Loucy (cell line): ENCODE results near the gene CD27.

Experiments used
- H2AFZ ChIP-seq: fragments of 200-600 bp; sonication (generic); 2 replicates; pipeline ENCODE4 v1.6.0; 2016; ENCODE audit warnings: antibody characterized with exemption, mild to moderate bottlenecking, low read length, moderate library complexity
- H3F3A ChIP-seq: fragments of 200-600 bp; 2 replicates; pipeline ENCODE4 v1.6.0; 2016; ENCODE audit warnings: antibody characterized with exemption, low read depth, mild to moderate bottlenecking
- H3K27me3 ChIP-seq: fragments of 200-600 bp; sonication (generic); 2 replicates; pipeline ENCODE4 v1.6.1; 2014; ENCODE audit warnings: low read length, mild to moderate bottlenecking; ENCODE audit not compliant: insufficient read depth, poor library complexity, severe bottlenecking
- H3K36me3 ChIP-seq: fragments of 200-600 bp; sonication (generic); 2 replicates; pipeline ENCODE4 v1.6.1; 2016; ENCODE audit warnings: low read length; ENCODE audit not compliant: insufficient read depth
- H3K4me1 ChIP-seq: fragments of 200-600 bp; sonication (generic); 2 replicates; pipeline ENCODE4 v1.5.1; 2014; ENCODE audit warnings: low read length, mild to moderate bottlenecking; ENCODE audit not compliant: insufficient read depth, poor library complexity, severe bottlenecking
- H3K4me2 ChIP-seq: fragments of 200-600 bp; sonication (generic); 2 replicates; pipeline ENCODE4 v1.6.0; 2014; ENCODE audit warnings: antibody characterized with exemption, low read length, low read depth, mild to moderate bottlenecking; ENCODE audit not compliant: poor library complexity, severe bottlenecking
- H3K4me3 ChIP-seq: fragments of 200-600 bp; sonication (generic); 2 replicates; pipeline ENCODE4 v1.5.1; 2014; ENCODE audit warnings: low read length, mild to moderate bottlenecking, mixed read lengths; ENCODE audit not compliant: poor library complexity, severe bottlenecking
- H3K79me2 ChIP-seq: fragments of 200-600 bp; sonication (generic); 2 replicates; pipeline ENCODE4 v1.6.1; 2014; ENCODE audit warnings: low read length; ENCODE audit not compliant: insufficient read depth
- H3K9ac ChIP-seq: fragments of 200-600 bp; sonication (generic); 2 replicates; pipeline ENCODE4 v1.6.0; 2014; ENCODE audit warnings: mild to moderate bottlenecking, low read depth, low read length, moderate library complexity; ENCODE audit not compliant: poor library complexity, severe bottlenecking
- H3K9me2 ChIP-seq: fragments of 200-600 bp; sonication (generic); replicated peaks from 2 replicates; pipeline ENCODE4 v1.6.1; 2016; ENCODE audit warnings: low read depth, low read length, mixed read lengths
- H3K9me3 ChIP-seq: fragments of 200-600 bp; sonication (generic); 2 replicates; pipeline ENCODE4 v1.6.1; 2014; ENCODE audit warnings: mild to moderate bottlenecking, antibody characterized with exemption, low read length, low read depth; ENCODE audit not compliant: insufficient read depth
- H4K20me1 ChIP-seq: fragments of 200-600 bp; sonication (generic); 2 replicates; pipeline ENCODE4 v1.6.0; 2014; ENCODE audit warnings: antibody characterized with exemption, low read length, mild to moderate bottlenecking; ENCODE audit not compliant: insufficient read depth, poor library complexity, severe bottlenecking
- CTCF ChIP-seq: fragments of 200-600 bp; sonication (generic); conservative IDR thresholded peaks from 2 replicates; pipeline ENCODE4 v1.5.1; 2014; ENCODE audit warnings: mild to moderate bottlenecking, antibody characterized with exemption, low read length
- EZH2phosphoT487 ChIP-seq: fragments of 200-600 bp; IDR thresholded peaks from 2 replicates; pipeline ENCODE4 v1.6.1; 2018; ENCODE audit warnings: antibody characterized with exemption, mild to moderate bottlenecking, moderate library complexity, borderline replicate concordance

The CD27 gene

GRCh38 chr12:6428326-6428725, 16.4 kb upstream of the CD27 start:
- TF ChIP-seq CTCF, result no peak
- H3K4me1 ChIP-seq, result peaks cover 22% of the 10 kb centered on the region
- no peak overlapping the region for H3K9ac ChIP-seq
- no peaks in the 10 kb centered on the region for H3K9me3 ChIP-seq
- H3F3A ChIP-seq, result no peaks in the 10 kb centered on the region
- no peaks in the 10 kb centered on the region for H3K9me2 ChIP-seq
- no peak overlapping the region for H2AFZ ChIP-seq
- no peak overlapping the region for H3K4me2 ChIP-seq
- no peaks in the 10 kb centered on the region for H3K27me3 ChIP-seq
- no peak overlapping the region for H3K4me3 ChIP-seq
- H3K79me2 ChIP-seq, result no peaks in the 10 kb centered on the region
- no peaks in the 10 kb centered on the region for H4K20me1 ChIP-seq
- no peaks in the 10 kb centered on the region for H3K36me3 ChIP-seq

- H3K4me3 ChIP-seq, result no peak overlapping the region
- H2AFZ ChIP-seq, result no peak overlapping the region; the same call in 1 of the 2 replicates
- no peaks in the 10 kb centered on the region for H3K9me2 ChIP-seq
- peaks cover 17% of the 10 kb centered on the region for H3K4me1 ChIP-seq
- H3K4me2 ChIP-seq, result no peak overlapping the region
- H3K79me2 ChIP-seq, result no peaks in the 10 kb centered on the region
- H3K9me3 ChIP-seq, result no peaks in the 10 kb centered on the region
- H3K36me3 ChIP-seq, result no peaks in the 10 kb centered on the region
- no peak for TF ChIP-seq CTCF
- TF ChIP-seq EZH2phosphoT487, result no peak
- no peaks in the 10 kb centered on the region for H3F3A ChIP-seq
- H4K20me1 ChIP-seq, result no peaks in the 10 kb centered on the region
- H3K27me3 ChIP-seq, result no peaks in the 10 kb centered on the region
- H3K9ac ChIP-seq, result no peak overlapping the region
Measured at GRCh38 chr12:6430124-6430989, 14.4 kb upstream of the CD27 start.

GRCh38 chr12:6432991-6433390, 11.8 kb upstream of the CD27 start:
- peaks cover 5% of the 10 kb centered on the region for H3K4me1 ChIP-seq
- H3K36me3 ChIP-seq, result no peaks in the 10 kb centered on the region
- H3K9ac ChIP-seq, result no peak overlapping the region
- no peaks in the 10 kb centered on the region for H3K9me2 ChIP-seq
- H3K27me3 ChIP-seq, result no peaks in the 10 kb centered on the region
- H3F3A ChIP-seq, result no peaks in the 10 kb centered on the region
- no peak overlapping the region for H2AFZ ChIP-seq
- H3K4me2 ChIP-seq, result no peak overlapping the region
- H4K20me1 ChIP-seq, result no peaks in the 10 kb centered on the region
- H3K9me3 ChIP-seq, result no peaks in the 10 kb centered on the region
- TF ChIP-seq CTCF (no peak), EZH2phosphoT487 (no peak)
- no peaks in the 10 kb centered on the region for H3K79me2 ChIP-seq
- no peak overlapping the region for H3K4me3 ChIP-seq
